ENCODE results near the gene ABHD17A. TPM values are rescaled to one million over a fixed set of nuclear protein-coding genes. Genes with fewer than 3 reads are reported as not detected.
"Not testable (repeated sequence)": the region's sequence is repeated elsewhere in the genome, so short reads cannot be mapped to it uniquely, and the experiment has no call there.

The ABHD17A gene
- total RNA-seq, 2 donors from 2014 or later: 92.6 to 99.5 TPM

DNA sequence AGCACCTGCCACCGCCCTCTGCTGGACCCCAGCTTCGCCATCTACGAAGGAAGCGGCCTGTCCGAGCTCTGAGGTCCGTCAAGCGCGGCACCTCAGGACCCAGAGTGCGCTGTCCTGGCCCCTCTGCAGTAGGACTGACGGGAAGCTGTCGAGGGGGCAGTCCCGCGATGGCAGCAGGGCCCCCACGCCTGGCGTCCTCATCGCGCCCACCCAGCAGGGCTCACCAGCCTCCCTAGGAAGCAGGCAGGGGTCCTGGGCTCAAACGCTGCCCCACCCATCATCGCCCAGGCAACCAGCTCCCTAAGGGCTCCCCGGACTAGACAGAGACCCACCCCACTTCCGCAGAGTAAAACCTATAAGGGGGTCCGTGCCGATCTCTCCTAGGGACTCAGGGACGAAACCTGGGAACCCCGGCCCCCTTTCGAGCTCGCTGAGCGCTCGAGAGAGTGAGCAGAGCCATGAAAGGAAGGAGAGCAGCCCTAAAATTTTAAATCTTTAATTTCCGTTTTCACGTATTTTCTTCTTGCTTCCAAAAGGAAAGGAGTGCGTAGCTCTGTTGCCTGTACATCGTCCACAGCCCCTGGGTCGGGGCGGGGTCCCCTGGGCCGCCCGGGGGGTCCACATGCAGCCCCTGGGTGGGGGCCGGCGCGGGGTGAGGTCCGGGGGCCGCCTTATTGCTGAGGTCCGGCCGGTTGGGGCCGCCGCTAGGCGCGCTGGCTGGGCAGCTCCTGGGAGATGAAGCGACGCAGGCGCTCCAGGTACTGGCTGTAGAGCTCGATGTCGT lies 8.6 kb downstream of the ABHD17A start:
- DNase-seq (ENCODE audit: low spot score): not testable (repeated sequence)
- H3K4me1 ChIP-seq: peaks cover 0 to 64% of the 10 kb centered on the region in 2 donors

GRCh38 chr19:1875646-1876495 lies 9.4 kb downstream of the ABHD17A start:
- TF ChIP-seq, protein P1, sequence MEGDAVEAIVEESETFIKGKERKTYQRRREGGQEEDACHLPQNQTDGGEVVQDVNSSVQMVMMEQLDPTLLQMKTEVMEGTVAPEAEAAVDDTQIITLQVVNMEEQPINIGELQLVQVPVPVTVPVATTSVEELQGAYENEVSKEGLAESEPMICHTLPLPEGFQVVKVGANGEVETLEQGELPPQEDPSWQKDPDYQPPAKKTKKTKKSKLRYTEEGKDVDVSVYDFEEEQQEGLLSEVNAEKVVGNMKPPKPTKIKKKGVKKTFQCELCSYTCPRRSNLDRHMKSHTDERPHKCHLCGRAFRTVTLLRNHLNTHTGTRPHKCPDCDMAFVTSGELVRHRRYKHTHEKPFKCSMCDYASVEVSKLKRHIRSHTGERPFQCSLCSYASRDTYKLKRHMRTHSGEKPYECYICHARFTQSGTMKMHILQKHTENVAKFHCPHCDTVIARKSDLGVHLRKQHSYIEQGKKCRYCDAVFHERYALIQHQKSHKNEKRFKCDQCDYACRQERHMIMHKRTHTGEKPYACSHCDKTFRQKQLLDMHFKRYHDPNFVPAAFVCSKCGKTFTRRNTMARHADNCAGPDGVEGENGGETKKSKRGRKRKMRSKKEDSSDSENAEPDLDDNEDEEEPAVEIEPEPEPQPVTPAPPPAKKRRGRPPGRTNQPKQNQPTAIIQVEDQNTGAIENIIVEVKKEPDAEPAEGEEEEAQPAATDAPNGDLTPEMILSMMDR (IDR thresholded peaks at IDR 0.05): peak in 1 of 2 donors; percentile 27
- H3K36me3 ChIP-seq: peaks cover 9% of the 10 kb centered on the region
- no peaks in the 10 kb centered on the region for H3K27me3 ChIP-seq
- H3K4me3 ChIP-seq: peak overlapping the region; percentile 80 to 98
- H3K9me3 ChIP-seq: no peaks in the 10 kb centered on the region
- DNase-seq (ENCODE audit: low spot score): peak; percentile 93
- H3K4me1 ChIP-seq: peaks cover 0 to 57% of the 10 kb centered on the region in 2 donors
- H3K27ac ChIP-seq: peak overlapping the region; percentile 95 to 96

More for the DNA sequence above, 8.6 kb downstream of the ABHD17A start:
- Histone ChIP-seq H3K27ac (peak overlapping the region; percentile 95 to 96), H3K4me3 (peak overlapping the region; percentile 80 to 98)
- not testable (repeated sequence) for H3K9me3 ChIP-seq, H3K27me3 ChIP-seq, H3K36me3 ChIP-seq

GRCh38 chr19:1875265-1875645 lies 10.0 kb downstream of the ABHD17A start:
- H3K4me1 ChIP-seq: peaks cover 0 to 50% of the 10 kb centered on the region in 2 donors

GRCh38 chr19:1874554-1875185 lies 10.6 kb downstream of the ABHD17A start:
- Histone ChIP-seq H3K4me3 (peak overlapping the region; percentile 80 to 98), H3K36me3 (peaks cover 4% of the 10 kb centered on the region), H3K9me3 (no peaks in the 10 kb centered on the region), H3K27ac (peak overlapping the region; percentile 95 to 96), H3K4me1 (peaks cover 0 to 46% of the 10 kb centered on the region in 2 donors), H3K27me3 (no peaks in the 10 kb centered on the region)
- no peak for DNase-seq (ENCODE audit: low spot score)
- TF ChIP-seq, protein P1 (IDR thresholded peaks at IDR 0.05): no peak

More at GRCh38 chr19:1875265-1875645, 10.0 kb downstream of the ABHD17A start:
- not testable (repeated sequence) for DNase-seq (ENCODE audit: low spot score); H3K36me3 ChIP-seq; H3K27me3 ChIP-seq; H3K9me3 ChIP-seq
- H3K4me3 ChIP-seq: peak overlapping the region; percentile 80 to 98
- peak overlapping the region; percentile 95 to 96 for H3K27ac ChIP-seq

DNA sequence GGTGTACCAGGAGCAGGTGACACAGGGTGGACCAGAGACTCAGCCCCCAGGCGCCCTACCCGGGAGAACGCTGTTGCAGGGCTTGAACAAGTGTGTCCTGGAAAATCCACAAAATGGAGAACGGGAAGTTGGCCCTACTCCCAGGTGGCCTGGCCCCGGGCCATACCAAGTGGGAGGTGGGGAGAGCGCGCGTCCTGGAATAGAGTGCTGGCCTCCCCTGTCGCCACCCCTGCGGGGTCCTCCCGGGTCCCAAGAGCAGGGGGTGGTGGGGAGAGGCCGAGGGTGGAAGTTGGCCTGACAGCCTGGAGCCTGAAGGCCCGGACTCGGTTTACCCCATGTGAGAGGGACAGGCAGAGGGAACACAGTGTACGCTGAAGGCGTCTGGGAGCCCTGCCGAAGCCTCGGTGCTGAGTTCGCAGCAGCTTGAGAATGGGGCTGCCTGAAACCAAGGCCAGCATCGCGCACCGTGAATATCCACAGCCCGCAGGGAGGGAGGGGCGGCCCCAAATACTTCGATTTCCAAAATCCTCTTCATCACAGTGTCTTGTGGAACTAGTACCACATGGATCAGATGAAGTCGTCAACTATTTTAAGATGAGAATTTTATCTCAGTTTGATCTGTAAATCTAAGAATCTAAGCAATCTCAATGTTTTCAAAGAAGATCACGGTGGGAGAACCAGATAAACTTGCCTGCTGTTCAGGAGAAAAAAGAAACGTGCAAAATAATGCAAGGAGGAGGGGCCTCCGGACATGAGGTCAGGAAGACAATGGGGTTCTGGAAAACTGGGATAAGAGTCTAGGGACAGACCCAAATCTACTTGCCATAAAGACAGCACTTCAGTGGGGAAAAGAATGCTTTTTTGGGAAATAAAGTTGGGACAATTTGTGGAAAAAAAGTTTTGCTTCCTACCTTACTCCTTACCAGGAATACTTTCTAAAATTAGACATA lies 11.5 kb downstream of the ABHD17A start:
- H3K36me3 ChIP-seq: peaks cover 4% of the 10 kb centered on the region
- no peaks in the 10 kb centered on the region for H3K9me3 ChIP-seq
- no peak for DNase-seq (ENCODE audit: low spot score)
- peaks cover 0 to 46% of the 10 kb centered on the region in 2 donors for H3K4me1 ChIP-seq
- TF ChIP-seq, protein P1 (IDR thresholded peaks at IDR 0.05): no peak
- H3K4me3 ChIP-seq: peak overlapping the region in 1 of 2 donors; percentile 32
- peak overlapping the region; percentile 95 to 96 for H3K27ac ChIP-seq
- no peaks in the 10 kb centered on the region for H3K27me3 ChIP-seq

Measured in right atrium auricular region (tissue), 2 donors.